ENCODE data around the gene MRPS22. TPM values are rescaled to one million over a fixed set of nuclear protein-coding genes. Genes with fewer than 3 reads are reported as not detected.

MRPS22 gene
- total and polyA plus RNA-seq, 4 donors, result 33.3 to 54.9 (median 44.6) TPM

DNA sequence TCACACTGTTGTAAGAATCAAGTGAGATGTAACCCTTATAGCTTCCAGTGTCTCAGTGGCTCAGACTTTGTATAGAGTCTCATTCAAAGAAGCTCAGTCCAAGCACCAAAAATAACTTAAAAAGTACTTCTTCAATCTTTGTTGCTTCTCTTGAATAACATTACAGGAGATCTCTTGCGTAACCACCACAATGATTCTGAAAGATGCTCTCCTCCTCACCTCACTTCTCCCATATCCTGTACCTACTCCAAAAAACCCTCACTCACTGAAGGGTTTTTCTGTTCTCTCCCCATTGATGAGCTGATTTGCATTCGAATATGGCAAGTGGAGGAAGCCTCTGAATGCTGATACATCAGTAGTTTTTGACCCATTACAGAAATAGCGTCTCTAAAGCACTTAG, 39.4 kb upstream of the MRPS22 start:
- 90% methylated on average over 3 of the region's 3 CpGs for WGBS
- H3K9me3 ChIP-seq (ENCODE audit: control insufficient read depth in 4 of 4, low read length in 3 of 4), result no peaks in the 10 kb centered on the region
- no peak overlapping the region for H3K4me3 ChIP-seq (ENCODE audit: low read depth in 1 of 3, low read length in 3 of 3)
- H3K27me3 ChIP-seq (ENCODE audit: control insufficient read depth in 4 of 4, insufficient read depth in 4 of 4, low read length in 3 of 4), result no peaks in the 10 kb centered on the region
- H3K9ac ChIP-seq (ENCODE audit: low read depth in 1 of 2, low read length in 2 of 2), result no peak overlapping the region
- no peaks in the 10 kb centered on the region for H3K36me3 ChIP-seq (ENCODE audit: control insufficient read depth in 4 of 4, insufficient read depth in 3 of 4, low read depth in 1 of 4, low read length in 3 of 4)
- no peaks in the 10 kb centered on the region for H3K4me1 ChIP-seq (ENCODE audit: control insufficient read depth in 4 of 4, insufficient read depth in 4 of 4, low read length in 3 of 4)
- no peak overlapping the region for H3K27ac ChIP-seq (ENCODE audit: low read depth in 1 of 2, low read length in 2 of 2)
- no peak for TF ChIP-seq HNF4G (IDR thresholded peaks at IDR 0.05)
- no peak for TF ChIP-seq GABPA (IDR thresholded peaks at IDR 0.05 in 1 of 2, conservative IDR thresholded peaks at IDR 0.05 in 1 of 2)
- TF ChIP-seq REST (IDR thresholded peaks at IDR 0.05), result no peak
- TF ChIP-seq MAX (IDR thresholded peaks at IDR 0.05), result no peak
- no peak for TF ChIP-seq RAD21 (IDR thresholded peaks at IDR 0.05)
- no peak for TF ChIP-seq YY1 (IDR thresholded peaks at IDR 0.05)
- TF ChIP-seq, protein P1, sequence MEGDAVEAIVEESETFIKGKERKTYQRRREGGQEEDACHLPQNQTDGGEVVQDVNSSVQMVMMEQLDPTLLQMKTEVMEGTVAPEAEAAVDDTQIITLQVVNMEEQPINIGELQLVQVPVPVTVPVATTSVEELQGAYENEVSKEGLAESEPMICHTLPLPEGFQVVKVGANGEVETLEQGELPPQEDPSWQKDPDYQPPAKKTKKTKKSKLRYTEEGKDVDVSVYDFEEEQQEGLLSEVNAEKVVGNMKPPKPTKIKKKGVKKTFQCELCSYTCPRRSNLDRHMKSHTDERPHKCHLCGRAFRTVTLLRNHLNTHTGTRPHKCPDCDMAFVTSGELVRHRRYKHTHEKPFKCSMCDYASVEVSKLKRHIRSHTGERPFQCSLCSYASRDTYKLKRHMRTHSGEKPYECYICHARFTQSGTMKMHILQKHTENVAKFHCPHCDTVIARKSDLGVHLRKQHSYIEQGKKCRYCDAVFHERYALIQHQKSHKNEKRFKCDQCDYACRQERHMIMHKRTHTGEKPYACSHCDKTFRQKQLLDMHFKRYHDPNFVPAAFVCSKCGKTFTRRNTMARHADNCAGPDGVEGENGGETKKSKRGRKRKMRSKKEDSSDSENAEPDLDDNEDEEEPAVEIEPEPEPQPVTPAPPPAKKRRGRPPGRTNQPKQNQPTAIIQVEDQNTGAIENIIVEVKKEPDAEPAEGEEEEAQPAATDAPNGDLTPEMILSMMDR (IDR thresholded peaks at IDR 0.05; ENCODE audit: low read depth, low read length, missing input control), result no peak
- no peak for DNase-seq (ENCODE audit: low spot score)

DNA sequence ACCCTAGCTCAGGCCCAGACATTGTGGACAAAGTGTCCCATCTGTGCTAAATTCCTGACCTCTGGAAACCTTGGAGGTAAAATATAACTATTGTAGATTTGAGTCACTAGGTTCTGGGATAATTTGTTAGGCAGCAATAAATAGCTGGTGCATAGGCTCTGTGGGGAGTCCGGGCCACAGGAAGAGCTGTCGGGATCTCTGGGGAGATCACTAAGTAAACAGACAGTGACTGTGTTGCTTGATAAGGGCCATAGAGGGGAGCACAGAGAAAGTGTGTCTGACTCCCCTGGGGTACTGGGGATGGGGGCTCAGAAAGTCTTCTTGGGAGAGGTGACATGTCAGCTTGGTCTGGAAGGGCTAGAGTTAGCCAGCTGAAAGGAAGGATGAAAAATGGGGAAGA, 37.7 kb upstream of the MRPS22 start:
- WGBS, result 95% methylated on average over 2 of the region's 2 CpGs
- H3K9ac ChIP-seq (ENCODE audit: low read depth in 1 of 2, low read length in 2 of 2), result no peak overlapping the region
- TF ChIP-seq RXRA (IDR thresholded peaks at IDR 0.05) (no peak), NR2F2 (IDR thresholded peaks at IDR 0.05) (no peak), JUND (IDR thresholded peaks at IDR 0.05) (no peak)
- TF ChIP-seq, protein P2, sequence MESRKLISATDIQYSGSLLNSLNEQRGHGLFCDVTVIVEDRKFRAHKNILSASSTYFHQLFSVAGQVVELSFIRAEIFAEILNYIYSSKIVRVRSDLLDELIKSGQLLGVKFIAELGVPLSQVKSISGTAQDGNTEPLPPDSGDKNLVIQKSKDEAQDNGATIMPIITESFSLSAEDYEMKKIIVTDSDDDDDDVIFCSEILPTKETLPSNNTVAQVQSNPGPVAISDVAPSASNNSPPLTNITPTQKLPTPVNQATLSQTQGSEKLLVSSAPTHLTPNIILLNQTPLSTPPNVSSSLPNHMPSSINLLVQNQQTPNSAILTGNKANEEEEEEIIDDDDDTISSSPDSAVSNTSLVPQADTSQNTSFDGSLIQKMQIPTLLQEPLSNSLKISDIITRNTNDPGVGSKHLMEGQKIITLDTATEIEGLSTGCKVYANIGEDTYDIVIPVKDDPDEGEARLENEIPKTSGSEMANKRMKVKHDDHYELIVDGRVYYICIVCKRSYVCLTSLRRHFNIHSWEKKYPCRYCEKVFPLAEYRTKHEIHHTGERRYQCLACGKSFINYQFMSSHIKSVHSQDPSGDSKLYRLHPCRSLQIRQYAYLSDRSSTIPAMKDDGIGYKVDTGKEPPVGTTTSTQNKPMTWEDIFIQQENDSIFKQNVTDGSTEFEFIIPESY (IDR thresholded peaks at IDR 0.05), result no peak
- H3K36me3 ChIP-seq (ENCODE audit: control insufficient read depth in 4 of 4, insufficient read depth in 3 of 4, low read depth in 1 of 4, low read length in 3 of 4), result no peaks in the 10 kb centered on the region
- H3K27ac ChIP-seq (ENCODE audit: low read depth in 1 of 2, low read length in 2 of 2), result no peak overlapping the region
- no peak overlapping the region for H3K4me3 ChIP-seq (ENCODE audit: low read depth in 1 of 3, low read length in 3 of 3)
- no peaks in the 10 kb centered on the region for H3K27me3 ChIP-seq (ENCODE audit: control insufficient read depth in 4 of 4, insufficient read depth in 4 of 4, low read length in 3 of 4)
- no peaks in the 10 kb centered on the region for H3K9me3 ChIP-seq (ENCODE audit: control insufficient read depth in 4 of 4, low read length in 3 of 4)
- no peaks in the 10 kb centered on the region for H3K4me1 ChIP-seq (ENCODE audit: control insufficient read depth in 4 of 4, insufficient read depth in 4 of 4, low read length in 3 of 4)
- DNase-seq (ENCODE audit: low spot score), result no peak

All from liver (tissue), 9 donors.